ENCODE measurements around the gene DDX1. TPM values are rescaled to one million over a fixed set of nuclear protein-coding genes. Genes with fewer than 3 reads are reported as not detected.

Gene DDX1
- total RNA-seq, 1 experiment from 2014 or later = 115 TPM

GRCh38 chr2:15553951-15554350 is 37.7 kb upstream of the DDX1 start:
- H3K27me3 Mint-ChIP-seq (ENCODE audit: low read depth) = no peaks in the 10 kb centered on the region
- ChIA-PET CTCF (no interaction called here), POLR2A (no interaction called here)
- no peak for ATAC-seq
- no peak for TF ChIP-seq PREB (CRISPR knock-in tag; IDR thresholded peaks at IDR 0.05; ENCODE audit: borderline replicate concordance)
- no peak for TF ChIP-seq JUN (CRISPR knock-in tag; IDR thresholded peaks at IDR 0.05)
- no peak for TF ChIP-seq RORB (CRISPR knock-in tag; IDR thresholded peaks at IDR 0.05)
- TF ChIP-seq SOX15 (CRISPR knock-in tag; IDR thresholded peaks at IDR 0.05) = no peak
- TF ChIP-seq EMX1 (CRISPR knock-in tag; IDR thresholded peaks at IDR 0.05) = no peak
- no peak for TF ChIP-seq ZNF671 (CRISPR knock-in tag; IDR thresholded peaks at IDR 0.05)
- no peak for TF ChIP-seq ZNF396 (CRISPR knock-in tag; IDR thresholded peaks at IDR 0.05; ENCODE audit: borderline replicate concordance)
- TF ChIP-seq ATF6 (CRISPR knock-in tag; IDR thresholded peaks at IDR 0.05) = no peak
- TF ChIP-seq ZNF317 (CRISPR knock-in tag; IDR thresholded peaks at IDR 0.05; ENCODE audit: borderline replicate concordance, low read depth) = no peak
- TF ChIP-seq CTCF (IDR thresholded peaks at IDR 0.05) = no peak
- no peak for TF ChIP-seq ESRRA (CRISPR knock-in tag; IDR thresholded peaks at IDR 0.05; ENCODE audit: borderline replicate concordance)
- TF ChIP-seq ZSCAN18 (CRISPR knock-in tag; IDR thresholded peaks at IDR 0.05) = no peak
- TF ChIP-seq NFE2L1 (CRISPR knock-in tag; IDR thresholded peaks at IDR 0.05) = no peak
- TF ChIP-seq NFATC4 (CRISPR knock-in tag; IDR thresholded peaks at IDR 0.05) = no peak
- no peak for TF ChIP-seq ZNF423 (CRISPR knock-in tag; IDR thresholded peaks at IDR 0.05)
- TF ChIP-seq IRF2 (CRISPR knock-in tag; IDR thresholded peaks at IDR 0.05; ENCODE audit: borderline replicate concordance, low read depth) = no peak
- TF ChIP-seq MAX (CRISPR knock-in tag; IDR thresholded peaks at IDR 0.05) = no peak
- no peak for TF ChIP-seq FOXP1 (CRISPR knock-in tag; IDR thresholded peaks at IDR 0.05; ENCODE audit: borderline replicate concordance)
- no peak for TF ChIP-seq ZNF512 (CRISPR knock-in tag; IDR thresholded peaks at IDR 0.05; ENCODE audit: borderline replicate concordance)
- DNase-seq (ENCODE audit: low spot score) = no peak
- H3K36me3 Mint-ChIP-seq = peaks cover 7% of the 10 kb centered on the region; the same call in 1 of the 2 replicates
- no peaks in the 10 kb centered on the region for H3K4me1 Mint-ChIP-seq
- H3K9me3 Mint-ChIP-seq = no peaks in the 10 kb centered on the region
- no peak overlapping the region for H3K4me3 Mint-ChIP-seq
- no peak overlapping the region for H3K27ac Mint-ChIP-seq

Measured in WTC11 (cell line).